Measurements from ENCODE around the gene NOXO1.

The NOXO1 gene

GRCh38 chr16:1990351-1991134 lies 9.3 kb upstream of the NOXO1 start:
- no peak for DNase-seq (ENCODE audit: extremely low read depth, low read depth)
- TF ChIP-seq CTCF (IDR thresholded peaks at IDR 0.05; ENCODE audit: low read depth, low read length, missing control alignments) = no peak
- H3K4me3 ChIP-seq (replicated peaks; ENCODE audit: low read depth, low read length) = no peak overlapping the region

GRCh38 chr16:1990101-1990350 lies 8.8 kb upstream of the NOXO1 start:
- no peak for TF ChIP-seq CTCF (IDR thresholded peaks at IDR 0.05; ENCODE audit: low read depth, low read length, missing control alignments)
- DNase-seq (ENCODE audit: extremely low read depth, low read depth) = no peak
- H3K4me3 ChIP-seq (replicated peaks; ENCODE audit: low read depth, low read length) = no peak overlapping the region

- TF ChIP-seq CTCF (IDR thresholded peaks at IDR 0.05; ENCODE audit: low read depth, low read length, missing control alignments) = no peak
- H3K4me3 ChIP-seq (replicated peaks; ENCODE audit: low read depth, low read length) = no peak within 1 kb of the TSS
- no peak for DNase-seq (ENCODE audit: extremely low read depth, low read depth)
Measured at GRCh38 chr16:1989209-1990100, 8.2 kb upstream of the NOXO1 start, which contains the start of gene SYNGR3. Gene SYNGR3, plus strand, starts transcription at chr16:1989970. Its CDS starts 133 bp downstream, at chr16:1990103.

GRCh38 chr16:1987198-1987597 lies 5.9 kb upstream of the NOXO1 start:
- no peak for DNase-seq (ENCODE audit: extremely low read depth, low read depth)
- TF ChIP-seq CTCF (IDR thresholded peaks at IDR 0.05; ENCODE audit: low read depth, low read length, missing control alignments) = no peak
- H3K4me3 ChIP-seq (replicated peaks; ENCODE audit: low read depth, low read length) = no peak overlapping the region

GRCh38 chr16:1985466-1986150 lies 4.3 kb upstream of the NOXO1 start:
- no peak for DNase-seq (ENCODE audit: extremely low read depth, low read depth)
- no peak for TF ChIP-seq CTCF (IDR thresholded peaks at IDR 0.05; ENCODE audit: low read depth, low read length, missing control alignments)
- H3K4me3 ChIP-seq (replicated peaks; ENCODE audit: low read depth, low read length) = peak overlapping the region; percentile 70

GRCh38 chr16:1984347-1985225 lies 3.3 kb upstream of the NOXO1 start:
- no peak for TF ChIP-seq CTCF (IDR thresholded peaks at IDR 0.05; ENCODE audit: low read depth, low read length, missing control alignments)
- DNase-seq (ENCODE audit: extremely low read depth, low read depth) = no peak
- peak overlapping the region; percentile 70 for H3K4me3 ChIP-seq (replicated peaks; ENCODE audit: low read depth, low read length)
